CD4-positive, alpha-beta T cell (primary cell): Measurements from ENCODE around the gene PAIP1. TPM values are rescaled to one million over a fixed set of nuclear protein-coding genes. Genes with fewer than 3 reads are reported as not detected.

Source experiments
- ATAC-seq: fragments of 200-7000 bp; cut with Tn5 transposase; one replicate; pipeline ENCODE4 v1.10.0; 2022; ENCODE audit warnings: mild to moderate bottlenecking; ENCODE audit not compliant: poor library complexity
- CTCF ChIA-PET: fragments of 350-600 bp; sonication (Branson Sonifier 250); formaldehyde crosslinking; loops from one replicate; lab custom pipeline; 2021; ENCODE audit warnings: antibody characterized with exemption, inconsistent platforms; lab: Charles Lee
- POLR2A ChIA-PET: fragments of 350-600 bp; sonication (Branson Sonifier 250); formaldehyde crosslinking; loops from one replicate; lab custom pipeline; 2021; ENCODE audit warnings: antibody characterized with exemption, inconsistent platforms; lab: Charles Lee
- DNase-seq, 14 experiments: peaks; one replicate each; pipeline ENCODE4 v3.0.0-alpha.2; 2013 to 2020; ENCODE audit warnings: mixed read lengths in 2 of 14
- H3K27ac ChIP-seq, 2 donors: one replicate each; pipeline versions ENCODE4 v1.5.1 to v1.7.0; 2013; ENCODE audit warnings: low read length in 2 of 2, low read depth in 1 of 2, mild to moderate bottlenecking in 1 of 2
- H3K27me3 ChIP-seq, 2 experiments: 1 replicate in 1 of 2; 2 replicates in 1 of 2; pipeline versions ENCODE4 v1.6.1 to v1.7.0; 2013; ENCODE audit warnings: low read length in 2 of 2, control low read depth in 1 of 2, mild to moderate bottlenecking in 1 of 2, moderate library complexity in 1 of 2; ENCODE audit not compliant: insufficient read depth in 2 of 2, control insufficient read depth in 1 of 2
- H3K36me3 ChIP-seq: one replicate; pipeline ENCODE4 v1.6.1; 2013; ENCODE audit warnings: low read length, control low read depth; ENCODE audit not compliant: insufficient read depth
- H3K4me1 ChIP-seq: one replicate; pipeline ENCODE4 v1.6.1; 2013; ENCODE audit warnings: low read length, control low read depth; ENCODE audit not compliant: insufficient read depth
- H3K4me3 ChIP-seq: one replicate; pipeline ENCODE4 v1.5.1; 2013; ENCODE audit warnings: mild to moderate bottlenecking, low read length, moderate library complexity
- H3K9me3 ChIP-seq, 2 experiments: 1 replicate in 1 of 2; 2 replicates in 1 of 2; pipeline versions ENCODE4 v1.6.1 to v1.7.0; 2013; ENCODE audit warnings: low read length in 2 of 2, mild to moderate bottlenecking in 2 of 2, control low read depth in 1 of 2, moderate library complexity in 1 of 2; ENCODE audit not compliant: control insufficient read depth in 1 of 2, insufficient read depth in 1 of 2
- H3K27ac Mint-ChIP-seq: one replicate; pipeline ENCODE4 v1.8.0; 2020; ENCODE audit warnings: mixed read lengths
- H3K27me3 Mint-ChIP-seq: one replicate; pipeline ENCODE4 v1.8.0; 2021; ENCODE audit warnings: mixed read lengths
- H3K36me3 Mint-ChIP-seq: one replicate; pipeline ENCODE4 v1.8.0; 2021; ENCODE audit warnings: low read depth, mixed read lengths
- H3K4me1 Mint-ChIP-seq: one replicate; pipeline ENCODE4 v1.8.0; 2021; ENCODE audit warnings: low read depth, mixed read lengths
- H3K4me3 Mint-ChIP-seq: one replicate; pipeline ENCODE4 v1.8.0; 2020; ENCODE audit warnings: mild to moderate bottlenecking, mixed read lengths
- H3K9me3 Mint-ChIP-seq: one replicate; pipeline ENCODE4 v1.8.0; 2020; ENCODE audit warnings: mixed read lengths
- intact Hi-C, 2 experiments: fragments of 100-400 bp; cut with DNase I in 1 of 2; cut with micrococcal nuclease in 1 of 2; formaldehyde crosslinking; loops; one replicate each; pipeline versions ENCODE4 v1.15.1 to v1.9.0; 2023 to 2025; cut with DNase I, micrococcal nuclease
- total RNA-seq, 174 experiments: library from RNA in 2 of 174; stranded (reverse) in 2 of 174; gene quantifications; one replicate each; pipeline ENCODE4 v1.2.3 and lab custom pipeline; 2021 to 2026
- TF ChIP-seq, protein P1 (sequence below): fragments of 200-600 bp; IDR thresholded peaks from one replicate; pipeline ENCODE4 v1.8.0; 2022; ENCODE audit warnings: antibody characterized with exemption, mild to moderate bottlenecking

Gene PAIP1
- total RNA-seq, 2 experiments from 2014 or later: 33.9 to 35.1 TPM

DNA sequence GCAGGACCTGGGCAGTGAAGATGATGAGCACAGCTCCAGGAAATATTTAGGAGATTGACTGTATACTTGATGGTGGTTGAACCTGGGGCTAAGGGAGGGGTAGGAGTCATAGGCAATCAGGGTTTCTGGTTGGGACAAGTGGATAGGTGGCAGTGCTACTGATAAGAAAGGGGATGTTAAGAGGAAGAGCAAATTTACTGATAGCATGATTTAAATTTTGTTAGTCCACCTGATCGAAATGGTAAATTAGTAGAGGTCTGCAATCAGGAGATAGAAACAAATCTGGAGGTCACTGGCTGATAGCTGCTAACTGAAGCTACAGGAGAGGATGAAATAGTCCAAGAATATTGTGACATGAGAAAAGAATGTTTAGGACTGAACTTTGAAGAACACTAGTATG lies 36.3 kb downstream of the PAIP1 start:
- Mint-ChIP-seq H3K9me3 (no peaks in the 10 kb centered on the region), H3K27ac (no peak overlapping the region), H3K36me3 (peaks cover 26% of the 10 kb centered on the region), H3K4me1 (peaks cover 2% of the 10 kb centered on the region), H3K27me3 (no peaks in the 10 kb centered on the region), H3K4me3 (no peak overlapping the region)
- Histone ChIP-seq H3K27ac (no peak overlapping the region), H3K27me3 (no peaks in the 10 kb centered on the region), H3K36me3 (peaks cover 10% of the 10 kb centered on the region), H3K4me1 (peaks cover 2% of the 10 kb centered on the region), H3K4me3 (no peak overlapping the region), H3K9me3 (no peaks in the 10 kb centered on the region)
- ChIA-PET POLR2A (no interaction called here), CTCF (no interaction called here)
- DNase-seq: no peak
- TF ChIP-seq, protein P1, sequence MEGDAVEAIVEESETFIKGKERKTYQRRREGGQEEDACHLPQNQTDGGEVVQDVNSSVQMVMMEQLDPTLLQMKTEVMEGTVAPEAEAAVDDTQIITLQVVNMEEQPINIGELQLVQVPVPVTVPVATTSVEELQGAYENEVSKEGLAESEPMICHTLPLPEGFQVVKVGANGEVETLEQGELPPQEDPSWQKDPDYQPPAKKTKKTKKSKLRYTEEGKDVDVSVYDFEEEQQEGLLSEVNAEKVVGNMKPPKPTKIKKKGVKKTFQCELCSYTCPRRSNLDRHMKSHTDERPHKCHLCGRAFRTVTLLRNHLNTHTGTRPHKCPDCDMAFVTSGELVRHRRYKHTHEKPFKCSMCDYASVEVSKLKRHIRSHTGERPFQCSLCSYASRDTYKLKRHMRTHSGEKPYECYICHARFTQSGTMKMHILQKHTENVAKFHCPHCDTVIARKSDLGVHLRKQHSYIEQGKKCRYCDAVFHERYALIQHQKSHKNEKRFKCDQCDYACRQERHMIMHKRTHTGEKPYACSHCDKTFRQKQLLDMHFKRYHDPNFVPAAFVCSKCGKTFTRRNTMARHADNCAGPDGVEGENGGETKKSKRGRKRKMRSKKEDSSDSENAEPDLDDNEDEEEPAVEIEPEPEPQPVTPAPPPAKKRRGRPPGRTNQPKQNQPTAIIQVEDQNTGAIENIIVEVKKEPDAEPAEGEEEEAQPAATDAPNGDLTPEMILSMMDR: no peak
- ATAC-seq: no peak
- intact Hi-C loops: no loop called here

DNA sequence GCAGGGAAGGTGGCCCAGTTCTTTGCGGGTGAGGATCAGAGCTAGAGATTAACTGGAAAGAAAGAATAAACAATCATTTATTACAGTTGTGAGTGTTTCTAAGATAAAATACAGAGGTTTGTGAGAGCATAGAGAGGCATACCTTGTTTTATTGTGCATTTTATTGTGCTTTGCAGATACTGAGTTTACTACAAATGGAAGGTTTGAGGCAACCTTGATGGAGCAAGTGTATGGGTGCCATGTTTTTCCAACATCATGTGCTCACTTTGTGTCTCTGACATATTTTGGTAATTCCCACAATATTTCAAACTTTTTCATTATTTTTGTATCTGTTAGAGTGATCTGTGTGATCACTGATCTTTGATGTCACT lies 41.2 kb downstream of the PAIP1 start:
- Mint-ChIP-seq H3K4me3 (peak overlapping the region; percentile 92), H3K27ac (peak overlapping the region; percentile 92), H3K27me3 (no peaks in the 10 kb centered on the region), H3K36me3 (peaks cover 8% of the 10 kb centered on the region), H3K4me1 (peaks cover 29% of the 10 kb centered on the region), H3K9me3 (no peaks in the 10 kb centered on the region)
- H3K4me3 ChIP-seq: peak overlapping the region; percentile 63
- no peaks in the 10 kb centered on the region for H3K27me3 ChIP-seq
- ATAC-seq (no peak), DNase-seq (peak in 1 of 14 experiments; percentile 8)
- TF ChIP-seq, protein P1: no peak
- ChIA-PET POLR2A (interaction anchor here (0.6 to 2.2 kb wide), 7 partner anchors 10 to 498 kb away, joined by 3 to 101 read pairs (median 4); partner anchors contain the start of genes HMGCS1 and TMEM267), CTCF (interaction anchor here (1.0 to 3.0 kb wide), 2 partner anchors 31 to 41 kb away, joined by 3 to 30 read pairs; partner anchors contain the start of genes PAIP1 and TMEM267)
- H3K27ac ChIP-seq: no peak overlapping the region
- intact Hi-C loops: loop anchor here (1.0 to 10.0 kb wide), 6 partner anchors 31 to 201 kb away; partner anchors contain the start of genes HMGCS1 (in 1 of the 2), NNT (in 1 of the 2), PAIP1 (in 1 of the 2) and TMEM267 (in 1 of the 2)
- peaks cover 10% of the 10 kb centered on the region for H3K4me1 ChIP-seq
- no peaks in the 10 kb centered on the region for H3K9me3 ChIP-seq
- no peaks in the 10 kb centered on the region for H3K36me3 ChIP-seq

DNA sequence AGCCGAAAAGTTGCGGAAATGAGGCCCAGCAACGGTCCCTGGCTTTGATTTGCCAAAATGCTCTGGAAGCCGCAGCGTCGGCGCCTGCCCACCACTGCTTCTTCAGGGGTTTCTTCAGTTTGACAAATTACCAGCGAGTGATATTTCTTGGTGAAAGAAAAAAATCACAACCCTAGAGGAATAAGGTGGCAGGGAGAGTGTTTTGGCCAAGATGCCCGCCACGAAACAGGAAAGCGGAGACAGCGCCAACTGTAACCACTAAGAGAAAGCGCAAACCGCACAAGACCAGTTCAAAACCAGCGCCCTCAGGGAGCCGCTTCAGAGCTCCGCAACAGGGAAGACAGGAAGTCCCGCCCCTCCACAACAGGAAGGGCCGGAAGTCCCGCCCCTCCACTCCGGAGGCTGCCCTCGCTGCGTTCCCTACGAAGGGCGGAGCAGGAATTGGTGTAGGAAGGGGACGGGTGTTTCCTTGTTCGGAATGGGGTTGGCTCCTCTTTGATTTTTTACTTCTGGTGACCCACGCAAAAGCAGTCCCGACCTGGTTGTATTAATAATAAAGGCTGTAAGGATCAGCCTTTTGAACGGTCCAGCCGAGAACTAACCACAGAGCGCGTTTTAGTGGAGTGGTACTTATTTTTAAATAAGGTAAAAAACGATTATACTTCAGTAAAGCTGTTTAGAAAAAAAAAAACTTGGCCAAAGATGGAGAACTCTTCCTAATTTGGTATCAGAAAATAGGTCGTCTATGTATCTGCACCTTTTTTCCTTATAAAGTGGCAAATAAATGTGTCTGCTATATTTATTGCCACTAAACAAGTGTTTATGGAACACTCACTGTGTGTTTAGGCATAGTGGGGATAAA lies 41.8 kb downstream of the PAIP1 start, which contains the start of gene C5orf34:
Gene C5orf34 (minus strand): TSS at position 333 of the 862 bp plus-strand sequence. CDS start 5,809 bp downstream, outside the sequence.
- peak; percentile 88 to 98 (median 93) for DNase-seq
- peak; percentile 87 for ATAC-seq
- no peaks in the 10 kb centered on the region for H3K36me3 ChIP-seq
- H3K27ac Mint-ChIP-seq: peak within 1 kb of the TSS; percentile 92
- no peaks in the 10 kb centered on the region for H3K27me3 Mint-ChIP-seq
- H3K27ac ChIP-seq: peak within 1 kb of the TSS; percentile 75 to 92
- ChIA-PET POLR2A (interaction anchor here (0.6 to 2.2 kb wide), 18 partner anchors 9 to 1535 kb away, joined by 3 to 101 read pairs (median 4); partner anchors contain the start of genes HMGCS1, NNT, TMEM267 and ZNF131), CTCF (interaction anchor here (0.6 to 3.0 kb wide), 3 partner anchors 14 to 42 kb away, joined by 3 to 30 read pairs (median 3); partner anchors contain the start of genes PAIP1 and TMEM267)
- H3K4me3 Mint-ChIP-seq: peak within 1 kb of the TSS; percentile 92
- H3K4me1 Mint-ChIP-seq: peaks cover 29% of the 10 kb centered on the region
- H3K9me3 ChIP-seq: no peaks in the 10 kb centered on the region
- no peaks in the 10 kb centered on the region for H3K27me3 ChIP-seq
- H3K4me3 ChIP-seq: peak within 1 kb of the TSS; percentile 63
- peaks cover 8% of the 10 kb centered on the region for H3K36me3 Mint-ChIP-seq
- no peaks in the 10 kb centered on the region for H3K9me3 Mint-ChIP-seq
- TF ChIP-seq, protein P1: no peak
- intact Hi-C loops: loop anchor here (1.0 to 10.0 kb wide), 5 partner anchors 31 to 200 kb away; partner anchors contain the start of genes HMGCS1 (in 1 of the 2), NNT (in 1 of the 2), PAIP1 (in 1 of the 2) and TMEM267 (in 1 of the 2)
- peaks cover 10% of the 10 kb centered on the region for H3K4me1 ChIP-seq
